IMR-90 (cell line): ENCODE measurements around the gene SFSWAP. TPM values are rescaled to one million over a fixed set of nuclear protein-coding genes. Genes with fewer than 3 reads are reported as not detected.

Source experiments
- ATAC-seq: fragments of 200-7000 bp; cut with Tn5 transposase; 2 replicates; pipeline ENCODE4 v1.9.1; 2020; ENCODE audit warnings: low read depth, mild to moderate bottlenecking, moderate library complexity
- BruUV-seq: library from RNA; stranded (reverse); fragments of 400-500 nt; replicated peaks from 2 replicates; lab custom pipeline; 2021; lab: Mats Ljungman, UMichigan
- CTCF ChIA-PET: fragments of 300-600 bp; formaldehyde crosslinking; extraction: SDS; loops from one replicate; lab custom pipeline; 2021; ENCODE audit warnings: antibody characterized with exemption; lab: Yijun Ruan, JAX
- POLR2A ChIA-PET: fragments of 300-600 bp; sonication (Branson Sonifier 250); formaldehyde crosslinking; loops from one replicate; lab custom pipeline; 2022; ENCODE audit warnings: antibody characterized with exemption; ENCODE audit not compliant: unreplicated experiment; lab: Charles Lee
- DNase-seq: peaks from one replicate; pipeline ENCODE4 v3.0.0; 2013
- H2AFZ ChIP-seq: replicated peaks from 2 replicates; pipeline ENCODE3; 2013; ENCODE audit warnings: low read length, mild to moderate bottlenecking; ENCODE audit not compliant: poor library complexity
- H2AK5ac ChIP-seq: 2 replicates; pipeline ENCODE4 v1.6.1; 2013; ENCODE audit warnings: low read depth, low read length, inconsistent platforms
- H2AK9ac ChIP-seq: replicated peaks from 2 replicates; pipeline ENCODE3; 2013; ENCODE audit warnings: mild to moderate bottlenecking, low read depth, low read length, moderate library complexity; ENCODE audit not compliant: poor library complexity
- H2BK120ac ChIP-seq: 2 replicates; pipeline ENCODE4 v1.6.1; 2013; ENCODE audit warnings: low read depth, low read length, inconsistent platforms
- H2BK15ac ChIP-seq: 3 replicates; pipeline ENCODE4 v1.6.1; 2013; ENCODE audit warnings: low read depth, low read length, inconsistent platforms
- H2BK20ac ChIP-seq: 2 replicates; pipeline ENCODE4 v1.6.1; 2013; ENCODE audit warnings: low read depth, mild to moderate bottlenecking, inconsistent platforms, low read length, moderate library complexity
- H2BK5ac ChIP-seq: 2 replicates; pipeline ENCODE4 v1.6.1; 2013; ENCODE audit warnings: mild to moderate bottlenecking, low read depth, low read length, inconsistent platforms; ENCODE audit not compliant: poor library complexity, severe bottlenecking
- H3K14ac ChIP-seq: replicated peaks from 2 replicates; pipeline ENCODE4 v1.6.1; 2013; ENCODE audit warnings: low read depth, low read length, inconsistent platforms
- H3K18ac ChIP-seq: 2 replicates; pipeline ENCODE4 v1.6.1; 2013; ENCODE audit warnings: low read depth, low read length, control low read depth
- H3K23ac ChIP-seq: 2 replicates; pipeline ENCODE4 v1.6.1; 2013; ENCODE audit warnings: low read depth, low read length, inconsistent platforms
- H3K27ac ChIP-seq: 2 replicates; pipeline ENCODE4 v1.5.1; 2013; ENCODE audit warnings: mild to moderate bottlenecking, control low read depth, low read length; ENCODE audit not compliant: insufficient read depth
- H3K27me3 ChIP-seq: 2 replicates; pipeline ENCODE4 v1.6.1; 2013; ENCODE audit warnings: low read length; ENCODE audit not compliant: control insufficient read depth, insufficient read depth
- H3K36me3 ChIP-seq: 2 replicates; pipeline ENCODE4 v1.6.1; 2013; ENCODE audit warnings: low read length, mixed read lengths; ENCODE audit not compliant: control insufficient read depth, insufficient read depth
- H3K4ac ChIP-seq: 2 replicates; pipeline ENCODE4 v1.6.1; 2013; ENCODE audit warnings: low read depth, low read length, inconsistent platforms
- H3K4me1 ChIP-seq: 2 replicates; pipeline ENCODE4 v1.6.1; 2013; ENCODE audit warnings: low read length, mixed read lengths; ENCODE audit not compliant: control insufficient read depth, insufficient read depth
- H3K4me2 ChIP-seq: 2 replicates; pipeline ENCODE4 v1.6.1; 2013; ENCODE audit warnings: low read depth, mild to moderate bottlenecking, control low read depth, low read length, moderate library complexity
- H3K4me3 ChIP-seq: 2 replicates; pipeline ENCODE4 v1.5.1; 2013; ENCODE audit warnings: low read depth, mild to moderate bottlenecking, control low read depth, low read length, moderate library complexity; ENCODE audit not compliant: insufficient read depth
- H3K56ac ChIP-seq: 2 replicates; pipeline ENCODE4 v1.6.1; 2013; ENCODE audit warnings: low read length, inconsistent platforms; ENCODE audit not compliant: insufficient read depth; ENCODE audit errors: extremely low read depth
- H3K79me1 ChIP-seq, 2 experiments: 2 replicates each; pipeline ENCODE4 v1.6.1; 2013; ENCODE audit warnings: low read length in 2 of 2, inconsistent platforms in 1 of 2, low read depth in 1 of 2
- H3K9ac ChIP-seq: 2 replicates; pipeline ENCODE4 v1.6.1; 2013; ENCODE audit warnings: low read depth, low read length, control low read depth
- H3K9me1 ChIP-seq: 2 replicates; pipeline ENCODE4 v1.6.1; 2013; ENCODE audit warnings: low read length, inconsistent platforms; ENCODE audit not compliant: insufficient read depth
- H3K9me3 ChIP-seq: 2 replicates; pipeline ENCODE4 v1.6.1; 2013; ENCODE audit warnings: low read length; ENCODE audit not compliant: control insufficient read depth, insufficient read depth
- H4K20me1 ChIP-seq: 2 replicates; pipeline ENCODE4 v1.6.1; 2013; ENCODE audit warnings: low read length, inconsistent platforms; ENCODE audit not compliant: insufficient read depth
- H4K5ac ChIP-seq: 2 replicates; pipeline ENCODE4 v1.6.1; 2013; ENCODE audit warnings: mild to moderate bottlenecking, low read depth, low read length, control low read depth
- H4K8ac ChIP-seq, 2 experiments: 2 replicates each; pipeline ENCODE4 v1.6.1; 2013; ENCODE audit warnings: low read depth in 2 of 2, low read length in 2 of 2, control low read depth in 1 of 2, inconsistent platforms in 1 of 2
- H4K91ac ChIP-seq: 2 replicates; pipeline ENCODE4 v1.6.1; 2013; ENCODE audit warnings: low read depth, low read length, inconsistent platforms; ENCODE audit not compliant: insufficient read depth
- CEBPB ChIP-seq: IDR thresholded peaks from 2 replicates; pipeline ENCODE4 v1.6.1; 2012; ENCODE audit warnings: low read depth, low read length, improper control_type of control experiment
- CTCF ChIP-seq: conservative IDR thresholded peaks from 2 replicates; pipeline ENCODE4 v1.5.1; 2012; ENCODE audit warnings: mild to moderate bottlenecking, low read depth, low read length, improper control_type of control experiment
- ELK1 ChIP-seq: fragments of 150-350 bp; IDR thresholded peaks from 2 replicates; pipeline ENCODE4 v1.6.1; 2016; ENCODE audit warnings: low read depth, mild to moderate bottlenecking, low read length, moderate library complexity, borderline replicate concordance
- MAZ ChIP-seq: IDR thresholded peaks from 2 replicates; pipeline ENCODE4 v1.6.1; 2012; ENCODE audit warnings: low read depth, mild to moderate bottlenecking, low read length, improper control_type of control experiment, moderate library complexity, borderline replicate concordance
- MXI1 ChIP-seq: IDR thresholded peaks from 2 replicates; pipeline ENCODE4 v1.6.1; 2012; ENCODE audit warnings: low read depth, mild to moderate bottlenecking, low read length, moderate library complexity, borderline replicate concordance
- POLR2A ChIP-seq: IDR thresholded peaks from 2 replicates; pipeline ENCODE4 v1.6.1; 2012; ENCODE audit warnings: mild to moderate bottlenecking, low read depth, low read length
- SMC3 ChIP-seq: fragments of 150-350 bp; IDR thresholded peaks from 2 replicates; pipeline ENCODE4 v1.6.1; 2016; ENCODE audit warnings: low read depth, mild to moderate bottlenecking, antibody characterized with exemption, low read length, moderate library complexity
- USF2 ChIP-seq: fragments of 150-350 bp; IDR thresholded peaks from 2 replicates; pipeline ENCODE4 v1.6.1; 2017; ENCODE audit warnings: mild to moderate bottlenecking, antibody characterized with exemption, low read length, low read depth
- WGBS, 2 experiments: methylation state at CpG; one replicate each; pipeline versions ENCODE4 v1.1.5 to v1.1.7; 2013; ENCODE audit warnings: missing lambda C conversion rate in 2 of 2; ENCODE audit not compliant: insufficient read length in 1 of 2; ENCODE audit errors: extremely low coverage in 2 of 2; 5-methylcytosine and 5-hydroxymethylcytosine counted together
- dilution Hi-C: fragments of 300-500 bp; cut with HindIII; formaldehyde crosslinking; loops from one replicate; pipeline ENCODE4 v1.14.3; 2018; ENCODE audit warnings: low sequenced_read_pairs; ENCODE audit not compliant: unreplicated experiment
- in situ Hi-C: fragments of 300-500 bp; cut with MboI; formaldehyde crosslinking; loops from 3 replicates; pipeline ENCODE4 v1.14.3; 2019; ENCODE audit warnings: low sequenced_read_pairs, inconsistent platforms, mixed read lengths
- intact Hi-C: fragments of 100-400 bp; cut with micrococcal nuclease; formaldehyde crosslinking; loops from 2 replicates; pipeline ENCODE4 v1.10.0; 2022
- polyA plus RNA-seq, 3 experiments: library from polyadenylated mRNA; depleted of rRNA; stranded (reverse); fragments of >200 nt; gene quantifications; 2 replicates each; pipeline ENCODE4 v1.2.3, GENCODE V29; 2012; ENCODE audit warnings: low replicate concordance in 1 of 3
- total RNA-seq: library from RNA; depleted of rRNA; stranded (reverse); fragments of >200 nt; gene quantifications from 2 replicates; pipeline ENCODE4 v1.2.3, GENCODE V29; 2012

The SFSWAP gene
- total and polyA plus RNA-seq, 2 of the 4 experiments (the other 2 are of a cell fraction): 19.7 to 22.4 TPM

GRCh38 chr12:131734336-131735152 is 23.7 kb downstream of the SFSWAP start:
- in situ Hi-C loops (no loop called here), dilution Hi-C loops (no loop called here), intact Hi-C loops (no loop called here)
- 91% methylated on average over 18 of the region's 30 CpGs; no CpG with 5 or more reads in 1 of the 2 experiments for WGBS, 2 experiments
- no peaks in the 10 kb centered on the region; the same call in 1 of the 2 replicates for H3K9me1 ChIP-seq
- H3K56ac ChIP-seq: no peak overlapping the region
- H3K4me3 ChIP-seq: no peak overlapping the region
- no peak overlapping the region for H3K14ac ChIP-seq
- H2AK9ac ChIP-seq: no peak overlapping the region
- H4K91ac ChIP-seq: no peak overlapping the region
- H3K9me3 ChIP-seq: no peaks in the 10 kb centered on the region
- CTCF ChIA-PET: no interaction called here
- TF ChIP-seq SMC3 (no peak), ELK1 (no peak), MAZ (no peak), CEBPB (no peak), USF2 (no peak), POLR2A (no peak), CTCF (no peak), MXI1 (no peak)
- no peaks in the 10 kb centered on the region for H3K27me3 ChIP-seq
- POLR2A ChIA-PET: no interaction called here
- ATAC-seq (no peak), DNase-seq (no peak)
- H4K20me1 ChIP-seq: peaks cover 6% of the 10 kb centered on the region; the same call in 1 of the 2 replicates
- H2BK5ac ChIP-seq: no peak overlapping the region
- H2BK15ac ChIP-seq: no peak overlapping the region
- H3K36me3 ChIP-seq: peaks cover 49% of the 10 kb centered on the region
- H3K18ac ChIP-seq: no peak overlapping the region
- no peak overlapping the region for H3K9ac ChIP-seq
- H3K27ac ChIP-seq: no peak overlapping the region
- no peak overlapping the region for H4K8ac ChIP-seq
- H2AFZ ChIP-seq: no peak overlapping the region
- H2BK20ac ChIP-seq: no peak overlapping the region
- peaks cover 3% of the 10 kb centered on the region for H3K4me1 ChIP-seq
- H2BK120ac ChIP-seq: no peak overlapping the region
- H3K23ac ChIP-seq: no peak overlapping the region
- peaks cover 17 to 19% of the 10 kb centered on the region in 2 experiments; a peak in 3 of 4 replicates for H3K79me1 ChIP-seq
- no peak overlapping the region for H3K4me2 ChIP-seq
- H3K4ac ChIP-seq: no peak overlapping the region
- H4K5ac ChIP-seq: no peak overlapping the region
- no peak overlapping the region for H2AK5ac ChIP-seq
- no TSS peak for BruUV-seq
